ENCODE results near the gene ABCB8.
A peak's percentile ranks its signal among the peaks of the same experiment; 100 is the strongest.

ABCB8 gene

DNA sequence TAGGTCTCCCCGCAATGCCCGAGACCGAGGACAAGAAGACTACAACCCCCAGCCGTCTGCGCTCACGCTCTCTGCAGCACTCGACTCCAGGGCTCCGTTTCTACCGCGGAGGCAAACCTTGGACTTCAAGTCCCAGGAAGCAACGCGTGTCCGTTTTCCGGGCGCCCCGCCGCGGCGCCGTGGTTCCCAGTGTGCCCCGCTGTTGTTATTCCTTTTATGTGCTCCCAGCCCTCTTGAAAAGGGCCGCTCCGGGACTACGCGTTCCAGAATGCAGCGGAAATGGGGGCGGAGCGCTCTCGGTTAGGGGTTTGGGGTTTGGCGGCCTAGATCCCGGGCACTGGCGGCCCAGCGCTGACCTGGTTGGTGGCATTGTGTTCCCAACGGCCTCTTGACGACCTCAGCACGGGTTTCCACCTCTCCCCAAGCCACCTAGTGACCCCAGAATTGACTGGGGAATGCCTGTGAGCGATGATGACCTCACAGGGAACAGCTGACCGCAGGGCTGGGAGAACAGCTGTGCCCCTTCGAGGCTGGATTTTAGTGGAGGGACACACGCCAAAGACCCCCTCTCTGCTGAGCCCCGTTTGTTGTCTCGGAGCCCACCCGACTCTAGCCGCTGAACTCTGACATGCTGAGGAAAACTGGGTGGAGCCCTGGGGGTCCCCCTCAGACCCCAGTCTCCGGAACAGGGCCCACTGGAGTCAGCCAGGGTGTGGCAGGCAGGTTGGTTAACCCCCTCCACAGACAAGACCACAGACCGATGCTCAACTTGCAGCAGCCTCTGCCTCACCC, 29.9 kb downstream of the ABCB8 start:
- DNase-seq (ENCODE audit: low read depth, low spot score) = peak; percentile 100

DNA sequence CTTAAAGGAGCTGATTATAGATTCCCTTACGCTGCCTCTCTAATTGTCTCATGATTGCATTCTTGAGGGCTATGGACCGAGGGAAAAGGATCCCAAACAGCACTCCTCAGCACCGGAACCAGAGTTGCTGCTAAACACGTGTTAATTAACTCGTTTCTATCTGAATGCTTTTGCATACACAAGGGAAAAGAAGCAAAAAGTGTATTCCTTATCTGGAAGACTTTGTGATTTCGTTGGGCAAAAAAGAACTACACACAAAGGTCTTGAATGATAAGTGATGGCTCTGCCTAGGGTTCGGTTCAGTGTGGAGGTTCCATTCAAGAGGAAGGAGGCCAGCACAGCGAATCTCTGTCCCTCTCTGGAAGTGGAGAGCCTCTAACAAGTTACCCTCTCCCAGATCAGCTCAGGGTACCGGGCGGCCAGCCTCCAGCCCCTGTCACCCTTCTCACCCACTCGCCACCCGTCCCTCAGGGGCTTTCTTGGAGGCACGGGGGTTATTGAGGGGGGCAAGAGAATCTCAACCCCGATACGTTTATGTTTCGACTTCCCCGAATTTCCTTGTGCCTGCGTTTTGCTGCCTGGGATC, 30.6 kb downstream of the ABCB8 start:
- no peak for DNase-seq (ENCODE audit: low read depth, low spot score)

DNA sequence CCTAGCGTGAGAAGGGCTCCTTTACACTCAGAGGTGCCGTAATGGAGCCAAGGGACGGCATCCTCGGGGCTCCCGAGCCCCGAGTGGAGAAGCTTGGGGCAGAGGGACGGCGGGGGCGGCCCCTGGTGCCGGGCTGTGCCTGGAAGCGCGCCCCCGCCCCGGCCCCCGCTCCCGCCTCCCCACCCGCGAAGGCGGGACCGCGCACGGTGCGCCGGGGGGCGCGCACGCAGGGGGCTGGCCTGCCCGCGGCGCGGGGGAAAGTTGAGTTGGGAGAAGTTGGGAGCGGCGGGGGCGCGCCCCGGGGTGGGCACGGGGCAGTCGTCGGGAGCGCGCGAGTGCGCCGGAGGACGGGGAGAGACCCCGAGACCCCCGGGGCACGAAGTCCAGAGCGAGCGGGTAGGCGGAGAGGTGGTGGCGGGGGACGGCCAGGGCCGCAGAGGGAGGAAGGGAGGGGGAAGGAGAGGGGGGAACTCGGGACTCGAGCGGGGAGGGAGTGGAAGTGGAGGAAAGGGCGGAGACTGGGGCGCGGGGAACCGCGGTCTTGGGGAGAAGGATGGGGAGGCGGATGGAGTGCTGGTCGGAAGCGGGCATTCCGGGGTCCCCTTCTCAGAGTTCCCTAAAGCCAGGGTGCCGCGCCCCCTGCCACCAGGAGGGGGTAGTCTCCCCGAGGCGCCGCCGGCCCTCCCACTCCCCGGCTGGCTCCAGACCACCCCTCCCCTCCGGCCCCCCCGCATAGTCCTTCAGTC, 31.3 kb downstream of the ABCB8 start, which contains the start of gene SLC4A2:
TSS of gene SLC4A2 (plus strand) at position 223 of the 746 bp plus-strand sequence. CDS start 2,399 bp downstream, outside the sequence.
- DNase-seq (ENCODE audit: low read depth, low spot score) = no peak

DNA sequence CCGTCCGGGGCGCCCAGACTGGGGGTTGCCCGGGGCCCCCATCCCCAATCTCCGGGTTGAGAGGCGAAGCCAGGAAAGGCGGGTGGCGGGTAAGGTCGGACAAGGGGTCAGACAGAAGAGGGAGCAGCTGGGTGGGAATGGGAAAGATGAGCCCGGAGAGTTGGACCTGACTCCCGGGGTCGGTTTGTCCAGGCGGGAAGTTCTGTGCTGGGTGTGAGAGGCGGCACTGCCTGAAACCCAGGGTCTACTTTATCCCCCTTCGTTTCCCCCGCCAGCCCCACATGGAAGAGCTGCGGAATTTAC, 31.8 kb downstream of the ABCB8 start:
- no peak for DNase-seq (ENCODE audit: low read depth, low spot score)

DNA sequence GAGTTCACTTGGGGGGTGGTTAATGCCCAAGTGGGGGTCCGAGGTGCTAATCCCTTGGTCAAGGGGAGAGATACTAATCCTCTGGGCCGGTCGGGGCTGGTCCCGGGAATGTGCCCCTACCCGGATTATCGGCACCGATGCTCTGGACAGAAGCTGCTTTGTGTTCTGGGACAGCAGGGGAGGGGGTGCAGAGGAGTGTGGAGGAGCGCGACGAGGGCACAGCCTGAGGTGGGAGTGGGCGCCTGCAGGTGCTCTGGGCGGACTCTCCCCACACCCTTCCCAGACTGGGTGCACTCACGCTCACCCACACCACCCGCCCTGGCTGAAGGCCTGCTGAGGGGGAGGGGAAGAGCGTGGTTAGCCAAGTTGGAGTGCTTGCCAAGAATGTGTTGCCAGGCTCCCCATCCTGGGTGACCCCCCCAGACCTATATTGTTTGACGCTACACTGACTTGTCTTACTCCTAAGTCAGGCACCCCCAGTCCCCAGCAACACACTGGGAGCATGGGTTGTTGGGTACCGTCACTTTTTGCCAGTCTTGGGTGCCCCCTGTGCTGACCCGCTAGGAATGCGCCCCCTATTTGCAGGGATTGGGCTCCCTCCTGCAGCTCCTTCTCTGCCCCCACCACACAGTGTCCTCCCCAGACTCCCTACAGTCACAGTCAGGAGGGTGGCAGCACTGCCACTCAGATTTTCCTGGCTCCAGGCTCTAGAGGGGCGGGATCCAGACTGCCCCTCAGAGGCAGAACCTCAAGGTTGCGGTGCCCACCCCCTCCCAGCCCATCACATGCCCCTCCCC, 32.4 kb downstream of the ABCB8 start:
- no peak for DNase-seq (ENCODE audit: low read depth, low spot score)

DNA sequence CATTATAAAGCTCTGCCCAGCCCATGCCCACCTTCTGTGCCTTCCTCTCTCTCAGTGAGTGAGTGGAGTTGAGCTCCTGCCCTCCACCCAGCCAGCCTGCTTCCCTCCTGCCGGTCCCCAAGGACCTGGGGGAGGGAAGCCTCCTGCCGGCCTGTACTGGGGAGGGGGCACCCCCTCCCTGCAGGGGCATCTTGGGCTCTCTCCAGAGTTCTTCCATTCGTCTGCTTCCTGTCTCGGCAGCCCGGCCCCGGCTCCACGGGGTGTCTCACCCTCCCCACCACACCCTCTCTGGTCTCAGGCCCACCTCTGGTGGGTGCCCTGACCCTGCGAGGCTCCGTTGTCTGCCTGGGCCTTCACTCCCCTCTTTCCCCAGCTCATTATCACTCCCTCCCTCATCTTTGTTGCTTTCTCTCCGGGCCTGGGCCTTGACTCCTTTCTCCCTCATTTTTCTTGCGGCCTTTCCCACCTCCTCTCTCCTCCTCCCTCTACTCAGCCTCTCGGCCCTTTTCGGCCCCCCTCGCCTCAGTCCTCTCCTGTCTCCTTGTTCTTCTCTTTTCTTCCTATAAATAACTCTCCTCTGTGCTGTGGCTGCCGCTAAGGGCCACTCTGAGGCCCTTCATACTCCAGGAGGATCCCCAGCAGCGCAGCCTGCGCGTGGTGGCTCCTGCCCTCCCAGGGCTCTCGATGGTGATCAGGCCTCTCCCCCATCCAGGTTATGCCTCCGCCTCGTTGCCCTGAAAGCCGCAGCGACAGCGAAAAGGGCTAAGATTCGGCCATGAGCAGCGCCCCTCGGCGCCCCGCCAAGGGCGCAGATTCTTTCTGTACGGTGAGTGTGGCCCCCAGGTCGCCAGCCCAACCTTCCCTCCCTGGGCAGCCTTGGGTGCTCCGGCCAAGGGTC, 33.2 kb downstream of the ABCB8 start:
- no peak for DNase-seq (ENCODE audit: low read depth, low spot score)

DNA sequence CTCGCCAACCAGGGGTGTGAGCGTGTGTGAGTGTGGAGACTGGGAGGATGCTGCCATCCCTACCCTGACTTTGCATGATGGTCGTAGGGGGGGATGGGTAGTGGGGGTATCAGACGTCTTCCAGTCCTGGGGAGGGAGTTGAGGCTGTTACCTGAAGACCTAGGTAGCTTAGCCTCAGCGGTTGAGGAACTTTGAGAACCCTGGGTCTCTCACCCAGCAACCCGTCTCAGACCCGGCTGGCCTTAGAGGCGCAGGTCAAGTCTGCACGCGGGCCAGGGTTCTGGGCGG, 33.8 kb downstream of the ABCB8 start:
- no peak for DNase-seq (ENCODE audit: low read depth, low spot score)

DNA sequence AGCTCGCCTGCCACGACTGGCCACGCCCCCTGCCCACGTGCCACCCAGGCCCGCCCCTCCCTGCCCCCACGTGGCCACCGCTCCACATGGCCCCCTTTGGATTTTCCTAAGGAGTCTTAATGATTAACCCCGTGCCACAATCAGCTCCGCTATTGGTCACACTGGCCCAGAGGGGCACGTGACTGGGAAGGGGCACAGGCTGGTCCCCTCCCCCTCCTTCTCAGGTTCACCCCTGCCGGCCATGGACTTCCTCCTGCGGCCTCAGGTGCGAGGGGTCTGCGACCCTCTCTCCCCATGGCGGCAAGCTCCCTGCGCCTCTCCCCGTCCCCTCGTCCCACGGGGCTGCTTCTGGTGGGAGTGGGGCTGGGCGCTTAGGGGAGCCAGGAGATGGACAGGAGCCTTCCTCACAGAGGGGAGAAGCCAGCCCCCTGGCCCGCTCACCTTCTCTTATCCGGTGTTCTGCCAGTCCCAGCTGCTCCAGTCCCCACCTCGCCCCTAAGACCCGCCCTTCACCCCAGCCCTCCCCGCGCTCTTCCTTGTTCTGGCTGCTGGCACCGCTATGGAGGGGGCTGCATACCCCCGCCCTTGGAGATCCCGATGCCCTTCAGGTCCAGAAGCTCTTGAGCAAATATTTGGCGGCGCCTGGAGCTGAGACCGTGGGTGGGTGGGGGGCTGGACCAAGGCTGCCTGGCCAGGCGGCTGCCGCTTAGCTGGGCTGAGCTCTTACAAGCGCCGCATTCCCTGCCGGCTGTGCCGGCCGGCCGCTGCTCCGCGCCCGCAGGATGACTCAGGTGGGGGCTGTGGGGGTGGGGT, 34.4 kb downstream of the ABCB8 start:
- peak; percentile 90 for DNase-seq (ENCODE audit: low read depth, low spot score)

DNA sequence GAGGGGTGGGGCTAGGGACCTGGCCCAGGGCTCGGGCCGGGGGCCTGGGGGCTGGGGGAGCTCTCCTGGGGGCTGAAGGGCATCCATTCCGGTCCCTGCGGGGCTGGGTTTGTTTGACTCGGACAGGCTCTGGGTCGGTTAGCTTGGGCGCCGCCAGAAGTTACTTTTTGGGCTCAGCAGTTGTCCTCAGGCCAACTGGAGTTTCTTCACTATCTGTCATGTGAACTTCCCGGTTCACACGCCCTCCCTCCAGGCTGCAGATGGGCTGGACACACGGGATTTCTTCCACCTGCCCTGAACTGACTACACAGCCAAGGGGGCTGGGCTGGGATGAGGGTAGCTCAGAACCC, 34.9 kb downstream of the ABCB8 start:
- DNase-seq (ENCODE audit: low read depth, low spot score) = no peak

DNA sequence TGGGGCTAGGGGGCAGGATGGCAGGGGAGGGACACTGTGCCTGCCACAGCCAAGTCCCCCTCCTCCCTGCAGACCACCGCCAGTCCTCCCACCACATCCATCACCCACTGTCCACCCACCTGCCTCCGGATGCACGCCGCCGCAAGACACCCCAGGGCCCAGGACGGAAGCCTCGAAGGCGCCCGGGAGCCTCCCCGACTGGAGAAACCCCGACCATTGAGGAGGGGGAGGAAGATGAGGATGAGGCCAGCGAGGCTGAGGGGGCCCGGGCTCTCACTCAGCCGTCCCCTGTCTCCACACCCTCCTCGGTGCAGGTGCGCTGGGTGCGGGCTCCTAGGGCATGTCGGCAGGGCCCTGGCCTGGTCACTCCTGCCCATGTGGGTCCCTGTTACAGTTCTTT, 36.2 kb downstream of the ABCB8 start:
- no peak for DNase-seq (ENCODE audit: low read depth, low spot score)

DNA sequence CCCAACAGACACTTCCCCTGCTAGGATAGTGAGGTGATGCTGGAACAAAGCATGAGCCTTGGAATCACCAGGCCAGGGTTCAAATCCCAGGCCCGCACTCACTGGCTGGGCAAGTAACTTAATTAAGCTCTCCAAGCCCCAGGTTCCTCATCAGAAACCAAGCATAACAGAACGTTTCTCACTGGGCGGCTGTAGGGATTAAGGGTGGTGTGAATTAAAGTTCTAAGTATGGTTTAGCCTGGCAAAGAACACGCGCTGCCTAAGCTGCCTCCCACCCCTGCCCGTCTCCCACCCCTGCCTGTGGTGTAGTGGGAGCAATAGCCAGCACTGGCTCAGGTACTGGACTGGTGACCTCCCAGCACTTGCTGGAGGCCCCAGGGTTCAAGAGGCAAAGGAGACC, 36.7 kb downstream of the ABCB8 start:
- DNase-seq (ENCODE audit: low read depth, low spot score) = no peak

DNA sequence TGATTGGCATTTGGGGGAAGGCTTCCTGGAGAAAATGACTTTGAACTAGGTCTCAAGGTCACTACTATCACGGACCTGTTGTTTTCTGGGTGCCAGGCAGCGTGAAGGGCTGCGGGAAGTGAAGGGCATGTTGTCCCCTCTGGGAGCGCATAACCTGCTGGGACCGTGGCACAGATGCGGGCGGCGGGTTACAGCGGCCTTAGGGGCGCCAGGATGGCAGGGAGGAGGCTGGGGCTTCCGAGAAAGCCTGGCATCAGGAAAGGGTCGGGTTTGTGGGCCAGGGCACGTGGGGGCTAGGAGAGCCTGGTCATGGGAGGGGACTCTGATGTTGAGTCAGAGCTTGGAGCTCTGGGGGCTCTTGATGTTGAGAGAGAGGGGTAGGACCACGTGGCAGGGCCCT, 37.3 kb downstream of the ABCB8 start:
- DNase-seq (ENCODE audit: low read depth, low spot score) = no peak

DNA sequence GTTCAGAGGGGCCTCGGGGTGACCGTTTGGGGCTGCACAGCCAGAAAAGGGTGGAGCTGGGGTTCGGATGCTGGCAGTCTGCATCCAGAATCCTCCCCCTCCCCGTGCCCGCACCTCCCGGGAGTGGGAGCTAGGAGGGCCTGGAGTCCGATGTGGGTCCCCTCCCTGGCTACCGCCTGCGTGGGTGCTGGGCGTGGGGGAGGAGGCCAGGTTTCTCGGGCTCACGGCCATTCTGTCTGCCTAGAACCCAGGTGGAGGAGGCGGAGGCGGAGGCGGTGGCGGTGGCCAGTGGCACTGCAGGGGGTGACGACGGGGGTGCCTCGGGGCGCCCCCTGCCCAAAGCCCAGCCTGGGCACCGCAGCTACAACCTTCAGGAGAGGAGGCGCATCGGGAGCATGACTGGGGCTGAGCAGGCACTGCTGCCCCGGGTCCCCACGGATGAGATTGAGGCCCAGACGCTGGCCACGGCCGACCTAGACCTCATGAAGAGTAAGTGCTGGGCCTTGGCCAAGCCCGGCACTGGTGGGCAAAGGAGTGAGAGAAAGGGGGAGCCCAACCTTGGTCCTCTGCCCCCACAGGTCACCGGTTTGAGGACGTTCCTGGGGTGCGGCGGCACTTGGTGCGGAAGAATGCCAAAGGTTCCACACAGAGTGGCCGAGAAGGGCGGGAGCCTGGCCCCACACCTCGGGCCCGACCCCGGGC, 38.2 kb downstream of the ABCB8 start:
- no peak for DNase-seq (ENCODE audit: low read depth, low spot score)

DNA sequence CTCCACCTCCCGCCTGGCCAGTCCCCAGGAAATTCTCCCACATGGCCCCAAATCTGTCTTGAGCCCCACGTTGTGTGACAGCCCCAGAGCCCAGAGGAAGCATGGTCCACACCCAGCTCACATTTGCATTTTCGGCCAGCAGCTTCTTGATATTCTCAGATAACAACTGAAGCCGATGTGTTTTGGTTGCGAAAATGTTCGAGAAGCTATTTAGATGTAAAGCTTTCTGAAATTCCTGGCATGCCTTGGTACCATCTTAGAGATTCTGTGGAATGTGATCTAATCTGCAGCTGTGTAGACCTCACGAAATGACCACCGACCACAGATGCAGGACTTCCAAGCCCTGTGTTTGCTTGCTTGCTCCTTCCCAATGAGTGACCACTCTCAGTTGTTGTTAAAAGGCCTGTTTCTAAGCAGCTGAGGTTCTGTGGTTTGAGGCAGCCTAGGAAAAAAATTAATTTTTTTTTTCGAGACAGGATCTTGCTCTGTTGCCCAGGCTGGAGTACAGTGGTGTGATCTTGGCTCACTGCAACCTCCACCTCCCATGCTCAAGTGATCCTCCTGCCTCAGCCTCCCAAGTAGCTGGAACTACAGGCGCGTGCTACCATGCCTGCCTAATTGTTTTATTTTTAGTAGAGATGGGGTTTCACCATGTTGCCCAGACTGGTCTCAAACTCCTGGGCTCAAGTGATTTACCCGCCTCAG, 40.0 kb downstream of the ABCB8 start:
- DNase-seq (ENCODE audit: low read depth, low spot score) = no peak

DNA sequence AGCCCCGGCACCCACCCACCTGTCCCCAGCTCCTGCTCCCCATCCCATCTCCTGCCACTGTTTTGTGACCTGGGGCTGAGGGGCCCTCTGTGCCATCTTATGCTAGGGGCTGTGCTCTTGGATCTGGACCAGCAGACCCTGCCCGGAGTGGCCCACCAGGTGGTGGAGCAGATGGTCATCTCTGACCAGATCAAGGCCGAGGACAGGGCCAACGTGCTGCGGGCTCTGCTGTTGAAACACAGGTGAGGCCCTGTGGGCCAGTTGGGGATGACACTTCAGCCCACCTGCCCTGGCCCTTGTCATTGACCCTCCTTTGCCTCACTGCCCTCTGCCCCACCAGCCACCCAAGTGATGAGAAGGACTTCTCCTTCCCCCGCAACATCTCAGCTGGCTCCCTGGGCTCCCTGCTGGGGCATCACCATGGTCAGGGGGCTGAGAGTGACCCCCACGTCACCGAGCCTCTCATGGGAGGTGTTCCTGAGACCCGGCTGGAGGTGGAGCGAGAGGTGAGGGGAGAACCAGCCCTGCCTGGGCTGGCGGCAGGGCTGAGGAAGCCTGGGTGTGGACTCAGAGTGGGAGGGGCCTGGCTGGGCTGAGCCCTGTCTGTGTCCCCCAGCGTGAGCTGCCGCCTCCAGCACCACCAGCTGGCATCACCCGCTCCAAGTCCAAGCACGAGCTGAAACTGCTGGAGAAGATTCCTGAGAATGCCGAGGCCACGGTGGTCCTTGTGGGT, 41.8 kb downstream of the ABCB8 start:
- DNase-seq (ENCODE audit: low read depth, low spot score) = no peak

DNA sequence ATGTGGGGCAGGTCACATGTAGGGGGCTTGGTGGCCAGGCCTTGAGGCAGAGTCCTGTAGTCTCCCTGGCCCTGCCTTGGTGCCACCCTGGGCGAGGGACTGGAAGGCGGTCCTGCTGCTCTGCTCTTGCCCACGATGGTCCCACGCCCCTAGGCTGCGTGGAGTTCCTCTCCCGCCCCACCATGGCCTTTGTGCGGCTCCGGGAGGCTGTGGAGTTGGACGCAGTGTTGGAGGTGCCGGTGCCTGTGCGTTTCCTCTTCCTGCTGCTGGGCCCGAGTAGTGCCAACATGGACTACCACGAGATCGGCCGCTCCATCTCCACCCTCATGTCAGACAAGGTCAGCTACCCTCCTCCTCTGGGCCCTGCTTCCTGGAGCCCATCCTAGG, 42.3 kb downstream of the ABCB8 start:
- no peak for DNase-seq (ENCODE audit: low read depth, low spot score)

DNA sequence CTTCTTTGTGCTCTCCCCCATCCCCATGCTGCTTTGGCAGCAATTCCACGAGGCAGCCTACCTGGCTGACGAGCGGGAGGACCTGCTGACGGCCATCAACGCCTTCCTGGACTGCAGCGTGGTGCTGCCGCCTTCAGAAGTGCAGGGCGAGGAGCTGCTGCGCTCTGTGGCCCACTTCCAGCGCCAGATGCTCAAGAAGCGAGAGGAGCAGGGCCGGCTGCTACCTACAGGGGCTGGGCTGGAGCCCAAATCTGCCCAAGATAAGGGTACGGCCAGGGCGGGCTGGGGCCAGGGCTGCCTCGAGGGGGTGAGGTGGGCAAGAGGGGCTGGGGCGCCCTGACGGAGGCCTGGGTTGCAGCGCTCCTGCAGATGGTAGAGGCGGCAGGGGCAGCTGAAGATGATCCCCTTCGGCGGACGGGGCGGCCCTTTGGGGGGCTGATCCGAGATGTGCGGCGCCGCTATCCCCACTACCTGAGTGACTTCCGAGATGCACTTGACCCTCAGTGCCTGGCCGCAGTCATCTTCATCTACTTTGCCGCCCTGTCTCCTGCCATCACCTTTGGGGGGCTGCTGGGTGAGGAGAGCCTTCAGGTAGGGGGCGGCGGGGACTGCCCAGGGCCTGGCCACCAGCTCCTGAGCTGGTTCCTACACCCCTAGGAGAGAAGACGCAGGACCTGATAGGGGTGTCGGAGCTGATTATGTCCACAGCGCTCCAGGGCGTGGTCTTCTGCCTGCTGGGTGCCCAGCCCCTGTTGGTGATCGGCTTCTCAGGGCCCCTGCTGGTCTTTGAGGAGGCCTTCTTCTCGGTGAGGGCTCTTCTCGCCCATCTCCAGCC, 43.0 kb downstream of the ABCB8 start:
- DNase-seq (ENCODE audit: low read depth, low spot score) = no peak

DNA sequence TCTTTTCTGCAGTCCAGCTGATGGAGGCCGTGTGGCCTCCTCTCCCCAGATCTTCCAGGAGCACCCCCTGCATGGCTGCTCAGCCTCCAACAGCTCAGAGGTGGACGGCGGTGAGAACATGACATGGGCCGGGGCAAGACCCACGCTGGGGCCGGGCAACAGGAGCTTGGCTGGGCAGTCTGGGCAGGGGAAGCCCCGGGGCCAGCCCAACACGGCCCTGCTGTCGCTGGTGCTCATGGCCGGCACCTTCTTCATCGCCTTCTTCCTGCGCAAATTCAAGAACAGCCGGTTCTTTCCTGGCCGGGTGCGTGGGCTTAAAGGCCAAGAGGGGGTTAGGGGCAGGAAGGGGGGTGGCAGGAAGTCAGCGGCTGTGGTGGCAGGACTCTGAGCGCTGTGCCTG, 45.7 kb downstream of the ABCB8 start:
- no peak for DNase-seq (ENCODE audit: low read depth, low spot score)
